Fibroblast of the conjunctiva (primary cell): Measurements from ENCODE around the gene CCDC85A.

ENCODE experiments used
- DNase-seq: peaks from one replicate; pipeline ENCODE4 v3.0.0-alpha.2; 2010; ENCODE audit warnings: low read depth

The CCDC85A gene

DNA sequence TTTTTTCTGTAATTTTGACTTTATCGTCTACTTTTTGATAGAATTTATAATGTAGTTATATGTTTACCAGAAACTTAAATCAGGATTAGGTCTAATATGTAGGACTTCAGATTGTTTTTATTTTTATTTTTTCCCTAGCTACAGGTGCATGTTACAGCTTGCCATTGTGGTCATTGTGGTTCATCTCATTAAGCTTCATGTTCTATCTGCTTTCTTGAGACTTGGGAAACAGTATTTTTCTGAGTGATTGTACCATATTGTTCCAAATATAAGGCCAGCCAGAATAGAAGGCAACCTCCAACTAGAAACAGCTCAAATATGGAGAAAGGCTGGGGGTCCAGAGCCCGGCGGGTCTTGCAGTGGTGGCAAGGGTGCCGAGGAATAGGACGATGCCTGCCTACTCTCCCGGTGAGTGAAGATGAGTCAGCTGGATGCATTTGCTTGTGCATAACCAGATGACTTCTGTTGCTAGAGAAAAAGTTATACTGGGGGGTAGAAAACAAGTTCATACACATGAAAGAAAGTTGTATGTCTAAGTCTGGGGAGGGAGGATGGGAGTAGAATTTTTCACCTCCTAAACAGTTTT, 188.4 kb downstream of the CCDC85A start:
- no peak for DNase-seq

DNA sequence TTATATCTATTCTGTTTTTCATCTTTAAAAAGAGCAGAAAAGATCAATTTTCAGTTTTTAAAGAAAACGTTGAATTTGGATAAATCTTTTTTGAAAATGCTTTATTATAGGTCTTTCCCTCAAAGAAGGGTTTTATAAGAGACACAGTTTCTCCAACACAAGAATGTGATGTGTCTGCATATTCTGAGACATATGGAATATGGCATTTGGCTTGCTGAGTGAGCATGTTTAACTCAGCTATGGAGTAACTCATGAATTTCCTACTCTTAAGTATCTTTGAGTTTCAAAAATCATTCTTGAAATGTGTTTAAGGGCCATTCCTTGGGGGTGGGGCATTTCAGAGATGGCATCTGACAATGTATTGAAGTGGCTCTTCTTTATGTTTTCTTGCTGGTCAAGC, 191.5 kb downstream of the CCDC85A start:
- DNase-seq: no peak

DNA sequence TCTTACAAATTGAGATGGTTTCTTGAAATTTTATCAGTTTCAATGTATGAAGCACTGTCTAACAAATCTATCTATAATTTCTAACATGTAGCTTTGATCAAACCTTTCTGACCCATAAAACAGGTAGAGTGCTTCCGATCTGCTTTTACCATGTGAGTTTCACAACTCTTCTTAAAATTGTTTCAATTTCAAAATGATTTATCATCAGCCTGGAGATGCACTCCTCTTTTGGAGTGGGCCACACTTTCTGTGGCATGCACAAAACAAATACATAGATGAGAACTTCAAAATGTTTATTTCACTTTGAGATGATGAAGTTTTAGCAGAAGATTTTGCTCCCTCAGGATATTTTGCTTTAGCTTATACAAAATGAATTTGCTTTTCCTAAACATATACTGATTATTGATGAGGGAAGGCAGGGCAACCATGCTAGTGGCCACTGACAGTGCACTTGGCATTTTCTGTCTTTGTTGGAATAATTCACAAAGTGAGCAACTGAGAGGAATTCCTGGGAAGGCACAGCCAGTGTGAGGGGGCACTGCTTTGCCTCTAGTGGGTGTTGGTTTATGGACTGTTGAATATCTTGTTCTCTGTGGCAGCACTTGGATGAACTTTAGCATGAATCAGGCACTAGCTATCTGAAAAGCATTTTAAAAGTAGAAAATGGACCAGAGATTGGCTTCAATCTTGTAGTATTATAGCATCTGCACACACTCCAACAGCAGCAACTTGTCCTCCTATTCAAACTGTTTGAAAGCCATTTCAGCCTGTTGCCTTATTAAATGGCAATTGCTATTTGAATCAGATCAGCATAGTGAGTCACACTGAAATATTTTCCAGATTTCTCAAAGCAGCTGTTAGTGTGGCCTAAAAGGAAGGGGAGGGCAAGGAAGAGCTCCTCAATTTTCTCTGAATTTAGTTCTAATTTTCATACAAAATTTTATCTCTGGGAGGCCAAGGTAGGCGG, 193.2 kb downstream of the CCDC85A start:
- DNase-seq: no peak

DNA sequence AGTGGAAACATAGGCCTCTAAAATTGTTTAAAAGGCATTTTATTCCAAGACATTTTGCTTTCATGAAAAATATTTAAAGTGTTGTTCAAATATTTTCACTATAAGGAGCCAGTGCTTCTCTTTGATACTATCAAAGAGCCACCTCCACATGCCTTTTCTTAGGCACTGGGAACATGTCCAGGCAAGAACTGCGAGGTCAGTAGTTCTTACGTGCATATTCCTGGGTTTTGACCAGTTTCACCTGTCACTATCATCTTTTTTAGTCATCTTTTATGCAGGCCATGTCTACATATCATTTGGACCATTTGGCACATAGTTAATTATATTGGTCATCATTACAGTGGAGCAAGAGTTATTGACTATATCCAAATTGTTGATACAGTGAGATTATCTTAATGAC, 195.3 kb downstream of the CCDC85A start:
- no peak for DNase-seq

DNA sequence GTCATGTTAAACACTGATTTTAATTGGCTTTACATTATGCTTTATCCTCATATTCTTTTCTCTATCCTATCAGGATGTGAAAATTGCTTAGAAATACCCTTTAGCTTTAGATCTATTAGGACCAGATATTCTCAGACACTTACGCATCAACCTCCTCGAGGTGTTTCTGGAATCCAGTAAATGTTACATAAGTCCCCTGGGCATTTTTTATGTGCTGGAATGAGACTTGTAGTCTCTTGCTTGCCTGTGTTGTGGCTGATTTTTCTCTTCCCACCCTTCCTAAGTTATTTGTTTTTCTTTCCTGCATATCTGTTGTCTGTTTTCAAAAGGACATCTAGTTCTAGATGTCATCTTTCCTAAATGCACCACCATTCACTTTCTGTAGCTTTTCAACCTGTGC, 197.1 kb downstream of the CCDC85A start:
- DNase-seq: no peak

DNA sequence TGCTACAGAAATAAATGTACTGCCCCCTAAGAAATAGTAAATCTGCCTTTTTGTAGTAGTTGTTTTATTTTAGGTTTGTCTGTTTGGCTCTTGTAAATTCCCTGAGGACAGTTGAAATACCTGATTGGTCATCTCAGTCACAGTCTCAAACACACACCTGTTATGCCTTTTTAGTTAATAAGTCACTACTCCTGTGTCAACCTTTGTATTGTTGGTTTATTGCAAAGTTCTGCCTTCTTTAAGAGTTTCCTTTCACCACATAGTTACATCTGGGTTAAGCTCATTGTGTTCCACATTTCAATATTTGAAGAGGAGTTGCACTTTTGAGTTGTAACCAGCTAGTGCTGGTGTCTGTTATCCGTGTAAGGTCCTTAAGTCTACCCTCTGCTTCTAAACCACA, 198.7 kb downstream of the CCDC85A start:
- no peak for DNase-seq

DNA sequence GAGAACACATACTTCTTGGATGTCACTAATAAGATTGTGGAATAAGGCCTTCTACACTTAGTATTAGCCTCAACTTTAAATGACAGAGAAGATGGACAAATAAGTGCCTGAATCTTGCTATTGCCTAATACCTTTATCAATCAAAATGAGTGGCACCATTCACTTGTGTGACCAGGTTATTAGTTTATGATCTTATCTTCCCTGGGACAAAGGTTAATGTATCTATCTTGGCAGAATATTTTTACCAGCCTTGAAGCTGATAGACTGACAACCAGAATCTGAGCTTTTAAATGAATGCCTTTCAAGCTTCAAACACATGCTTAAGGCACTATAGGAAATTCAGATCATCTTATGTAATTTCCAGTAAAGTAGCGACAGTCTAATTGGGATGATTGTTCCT, 202.9 kb downstream of the CCDC85A start:
- DNase-seq: no peak

DNA sequence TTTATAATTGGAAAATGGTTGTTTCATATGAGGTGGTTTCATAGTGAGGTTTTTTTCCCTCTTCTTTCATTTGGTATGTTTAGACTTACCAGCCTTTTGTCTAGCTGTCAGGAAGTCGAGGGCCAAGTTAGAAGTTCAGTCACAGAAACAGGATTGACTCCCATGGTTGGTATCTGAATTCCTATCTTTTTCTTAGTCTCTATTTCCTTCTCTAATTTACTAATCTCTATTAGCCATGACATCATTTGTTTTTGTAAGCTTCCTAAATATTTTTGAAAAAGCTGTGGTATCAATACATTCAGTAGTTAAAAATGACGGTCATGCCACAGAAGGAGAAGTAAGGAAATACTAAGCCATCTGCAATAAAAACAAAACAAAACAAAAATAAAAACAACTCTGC, 206.9 kb downstream of the CCDC85A start:
- no peak for DNase-seq

DNA sequence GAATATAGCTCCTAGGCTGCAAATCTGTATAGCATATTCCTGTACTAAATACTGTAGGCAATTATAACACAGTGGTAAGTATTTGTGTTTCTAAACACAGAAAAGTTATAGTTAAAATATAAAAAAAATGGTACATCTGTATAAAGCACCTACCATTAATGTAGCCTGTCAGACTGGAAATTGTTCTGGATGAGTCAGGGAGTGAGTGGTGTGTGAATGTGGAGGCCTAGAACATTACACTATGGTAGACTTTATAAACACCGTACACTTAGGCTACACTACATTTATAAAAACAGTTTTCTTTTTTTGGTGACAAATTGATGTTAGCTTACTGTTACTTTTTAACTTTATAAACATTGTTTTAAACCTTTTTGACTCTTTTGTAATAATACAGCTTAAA, 226.3 kb downstream of the CCDC85A start:
- no peak for DNase-seq

DNA sequence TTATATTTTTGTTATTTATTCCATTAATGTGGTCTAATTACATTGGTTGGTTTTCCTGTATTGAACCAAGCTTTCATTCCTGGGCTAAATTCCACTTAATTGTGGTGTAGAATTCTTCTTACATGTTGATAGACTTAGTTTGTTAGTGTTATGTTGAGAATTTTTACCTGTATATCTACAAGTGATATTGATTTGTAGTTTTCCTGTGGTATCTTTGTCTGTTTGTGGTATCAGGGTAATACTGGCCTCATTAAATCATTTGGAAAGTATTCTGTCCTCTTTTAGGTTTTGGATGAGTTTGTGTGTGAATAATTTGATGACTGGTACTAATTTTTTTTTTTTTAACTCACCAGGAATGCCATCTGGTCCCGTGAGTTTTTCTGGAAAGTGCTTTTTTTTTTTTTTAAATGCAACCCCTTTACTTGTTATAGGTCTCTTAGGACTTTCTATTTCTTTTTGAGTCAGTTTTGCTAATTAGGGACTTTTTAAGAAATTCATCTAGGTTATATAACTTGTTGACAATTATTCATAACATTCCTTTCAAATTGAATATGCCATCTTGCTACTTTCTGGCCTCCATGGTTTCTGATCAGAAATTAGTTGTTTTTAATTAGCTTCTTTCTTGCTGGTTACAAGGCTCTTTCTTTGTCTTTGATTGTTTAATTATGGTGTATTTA, 232.8 kb downstream of the CCDC85A start:
- DNase-seq: no peak
